ENCODE measurements around the gene COASY.
A peak's percentile ranks its signal among the peaks of the same experiment; 100 is the strongest.
"Not testable (repeated sequence)": the region's sequence is repeated elsewhere in the genome, so short reads cannot be mapped to it uniquely, and the experiment has no call there.

COASY gene

DNA sequence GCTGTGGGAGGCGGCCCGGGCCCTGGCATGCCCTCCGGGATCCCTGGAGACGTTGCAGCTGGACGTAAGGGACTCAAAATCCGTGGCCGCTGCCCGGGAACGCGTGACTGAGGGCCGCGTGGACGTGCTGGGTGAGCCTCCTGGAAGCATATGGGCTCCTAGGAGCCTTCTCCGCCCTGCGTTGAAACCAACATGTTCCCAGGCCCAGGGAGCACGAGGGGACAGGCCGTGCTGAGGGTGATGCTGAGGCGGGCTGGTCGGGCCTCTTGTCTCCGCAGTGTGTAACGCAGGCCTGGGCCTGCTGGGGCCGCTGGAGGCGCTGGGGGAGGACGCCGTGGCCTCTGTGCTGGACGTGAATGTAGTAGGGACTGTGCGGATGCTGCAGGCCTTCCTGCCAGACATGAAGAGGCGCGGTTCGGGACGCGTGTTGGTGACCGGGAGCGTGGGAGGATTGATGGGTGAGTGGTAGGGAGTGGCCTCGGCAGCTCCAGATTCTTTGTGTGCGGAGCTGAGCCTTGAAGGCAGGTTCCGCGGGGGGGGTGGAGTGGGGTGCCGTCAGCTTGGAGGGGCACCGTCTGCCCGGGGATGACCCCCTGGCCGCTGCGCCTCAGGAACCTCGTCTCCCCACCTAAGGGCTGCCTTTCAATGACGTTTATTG lies 8.7 kb upstream of the COASY start:
- DNase-seq (ENCODE audit: low spot score), result no peak

GRCh38 chr17:42553866-42554249 lies 8.1 kb upstream of the COASY start:
- DNase-seq (ENCODE audit: low spot score), result no peak

- DNase-seq (ENCODE audit: low spot score), result peak; percentile 75
Measured at GRCh38 chr17:42554250-42555121, 7.5 kb upstream of the COASY start.

DNA sequence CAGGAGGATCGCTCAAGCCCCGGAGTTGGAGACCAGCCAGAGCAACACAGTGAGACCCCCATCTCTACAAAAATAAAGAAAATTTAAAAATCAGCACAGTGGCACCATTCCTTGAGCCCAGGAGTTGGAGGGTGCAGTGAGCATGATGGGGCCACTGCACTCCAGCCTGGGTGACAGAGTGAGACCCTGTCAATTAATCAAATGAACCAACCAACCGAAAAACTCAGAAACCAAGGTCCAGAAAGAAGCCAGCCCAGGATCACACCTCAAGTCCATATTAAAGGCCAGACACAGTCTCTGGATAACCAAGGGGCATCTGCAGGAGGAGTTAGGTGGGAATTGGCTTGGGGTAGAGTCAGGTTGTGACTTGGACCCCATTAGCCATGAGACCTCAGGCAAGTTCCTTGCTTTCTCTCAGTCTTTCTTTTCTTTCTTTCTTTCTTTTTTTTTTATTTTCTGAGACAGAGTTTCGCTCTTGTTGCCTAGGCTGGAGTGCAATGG lies 6.8 kb upstream of the COASY start:
- DNase-seq (ENCODE audit: low spot score), result no peak

- not testable (repeated sequence) for DNase-seq (ENCODE audit: low spot score)
Measured at GRCh38 chr17:42555961-42556617, 5.9 kb upstream of the COASY start.

- no peak for DNase-seq (ENCODE audit: low spot score)
Measured at GRCh38 chr17:42559075-42559474, 2.9 kb upstream of the COASY start.

DNA sequence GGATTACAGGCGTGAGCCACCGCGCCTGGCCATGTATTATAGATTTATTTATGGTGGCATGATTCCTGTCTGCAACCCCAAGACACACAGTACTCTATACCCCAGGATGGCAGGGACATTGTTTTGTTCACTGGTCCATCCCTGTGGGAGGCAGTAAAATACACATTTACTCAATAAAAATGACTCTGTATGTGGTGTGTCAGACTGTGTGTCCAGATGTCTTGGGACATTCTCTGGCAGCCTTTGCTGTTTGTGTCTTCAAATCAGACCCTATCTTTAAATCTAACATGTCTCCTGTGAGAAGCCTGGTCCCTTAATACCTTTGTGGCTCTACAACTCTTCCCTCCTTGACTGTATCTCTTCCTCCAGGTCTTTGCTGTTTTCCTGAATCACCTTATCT lies 1.7 kb upstream of the COASY start:
- no peak for DNase-seq (ENCODE audit: low spot score)

DNA sequence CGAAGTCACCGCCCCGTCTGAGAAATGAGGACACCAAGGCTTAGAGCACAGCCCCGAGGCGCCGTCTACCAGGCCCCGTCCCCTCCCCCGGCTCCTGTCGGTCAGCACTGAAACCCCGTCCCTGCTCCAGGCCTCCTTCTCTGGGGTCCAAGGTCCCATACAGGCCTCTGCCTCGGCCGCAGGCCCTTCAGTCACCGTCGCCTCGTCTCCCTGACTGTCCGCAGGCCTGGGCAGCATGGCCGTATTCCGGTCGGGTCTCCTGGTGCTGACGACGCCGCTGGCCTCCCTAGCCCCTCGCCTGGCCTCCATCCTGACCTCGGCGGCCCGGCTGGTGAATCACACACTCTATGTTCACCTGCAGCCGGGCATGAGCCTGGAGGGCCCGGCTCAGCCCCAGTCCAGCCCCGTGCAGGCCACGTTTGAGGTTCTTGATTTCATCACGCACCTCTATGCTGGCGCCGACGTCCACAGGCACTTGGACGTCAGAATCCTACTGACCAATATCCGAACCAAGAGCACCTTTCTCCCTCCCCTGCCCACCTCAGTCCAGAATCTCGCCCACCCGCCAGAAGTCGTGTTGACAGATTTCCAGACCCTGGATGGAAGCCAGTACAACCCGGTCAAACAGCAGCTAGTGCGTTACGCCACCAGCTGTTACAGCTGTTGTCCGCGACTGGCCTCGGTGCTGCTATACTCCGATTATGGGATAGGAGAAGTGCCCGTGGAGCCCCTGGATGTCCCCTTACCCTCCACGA lies 617 bp downstream of the COASY start:
- DNase-seq (ENCODE audit: low spot score), result no peak

GRCh38 chr17:42563143-42563509 lies 1.2 kb downstream of the COASY start:
- no peak for DNase-seq (ENCODE audit: low spot score)

GRCh38 chr17:42563543-42563942 lies 1.6 kb downstream of the COASY start:
- DNase-seq (ENCODE audit: low spot score), result no peak

DNA sequence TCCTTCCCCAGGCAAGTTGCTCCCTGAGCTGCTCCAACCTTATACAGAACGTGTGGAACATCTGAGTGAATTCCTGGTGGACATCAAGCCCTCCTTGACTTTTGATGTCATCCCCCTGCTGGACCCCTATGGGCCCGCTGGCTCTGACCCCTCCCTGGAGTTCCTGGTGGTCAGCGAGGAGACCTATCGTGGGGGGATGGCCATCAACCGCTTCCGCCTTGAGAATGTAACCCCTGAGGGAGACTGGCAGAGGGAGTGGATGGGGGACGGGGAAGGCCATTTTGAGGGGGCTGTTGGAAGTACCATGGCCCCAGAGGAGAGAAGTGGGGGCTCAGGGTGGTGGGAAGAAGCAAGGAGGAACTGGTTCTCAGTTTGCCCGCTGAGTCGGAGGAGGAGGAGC lies 2.0 kb downstream of the COASY start:
- DNase-seq (ENCODE audit: low spot score), result no peak

DNA sequence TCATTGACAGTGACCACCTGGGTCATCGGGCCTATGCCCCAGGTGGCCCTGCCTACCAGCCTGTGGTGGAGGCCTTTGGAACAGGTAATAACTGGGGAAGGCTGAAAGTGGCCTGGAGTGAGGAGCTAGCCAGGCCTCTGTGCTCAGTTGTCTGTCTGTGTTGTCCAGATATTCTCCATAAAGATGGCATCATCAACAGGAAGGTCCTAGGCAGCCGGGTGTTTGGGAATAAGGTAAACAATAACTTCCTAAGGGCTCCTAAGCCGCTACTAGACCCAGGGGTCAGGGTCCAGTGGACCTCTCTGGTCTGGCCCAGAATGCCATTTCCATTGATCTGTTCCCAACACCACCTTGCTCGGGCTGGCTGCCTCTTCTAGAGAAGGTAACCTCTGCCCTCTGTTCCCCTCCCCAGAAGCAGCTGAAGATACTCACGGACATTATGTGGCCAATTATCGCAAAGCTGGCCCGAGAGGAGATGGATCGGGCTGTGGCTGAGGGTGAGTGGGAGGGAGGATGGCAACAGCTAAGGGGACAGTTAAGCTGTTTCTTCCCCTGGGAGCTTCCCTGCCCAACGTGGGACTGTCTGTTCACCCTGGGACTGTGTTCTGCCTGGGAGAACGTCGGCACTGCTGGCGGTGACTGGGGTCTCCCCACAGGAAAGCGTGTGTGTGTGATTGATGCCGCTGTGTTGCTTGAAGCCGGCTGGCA lies 3.0 kb downstream of the COASY start:
- no peak for DNase-seq (ENCODE audit: low spot score)

GRCh38 chr17:42565523-42566214 lies 3.7 kb downstream of the COASY start:
- no peak for DNase-seq (ENCODE audit: low spot score)

DNA sequence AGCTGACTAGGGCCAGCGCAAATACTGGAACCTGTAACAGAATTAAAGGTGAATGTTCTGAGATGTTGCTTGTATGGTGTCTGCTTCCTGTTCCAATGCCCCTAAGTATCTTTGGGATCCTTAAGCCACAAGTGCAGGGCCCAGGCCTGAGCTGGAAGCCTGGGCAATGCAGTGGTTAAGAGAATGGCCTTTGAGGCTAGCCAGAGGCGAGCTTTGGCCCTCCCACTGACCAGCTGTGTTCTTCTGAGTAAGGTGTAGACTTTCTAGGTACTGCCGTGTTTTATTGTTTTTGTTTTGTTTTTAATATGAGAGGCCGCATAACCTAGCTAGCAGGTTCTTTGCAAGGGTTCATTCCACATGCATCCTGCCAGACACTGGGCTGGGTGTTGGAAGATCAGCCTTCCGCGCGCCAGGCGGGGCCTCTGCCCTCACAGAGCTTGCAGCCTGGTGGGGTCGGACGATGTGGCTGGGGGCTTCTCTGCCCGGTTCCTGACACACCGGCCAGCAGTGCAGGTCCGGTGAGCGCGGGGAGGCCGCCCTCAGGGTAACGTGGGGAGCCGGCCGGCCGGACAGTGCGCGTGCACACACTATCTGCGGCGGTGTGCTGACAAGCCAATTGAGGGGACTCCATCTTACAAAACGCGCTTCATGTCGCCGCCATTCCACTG lies 4.4 kb downstream of the COASY start:
- no peak for DNase-seq (ENCODE audit: low spot score)

DNA sequence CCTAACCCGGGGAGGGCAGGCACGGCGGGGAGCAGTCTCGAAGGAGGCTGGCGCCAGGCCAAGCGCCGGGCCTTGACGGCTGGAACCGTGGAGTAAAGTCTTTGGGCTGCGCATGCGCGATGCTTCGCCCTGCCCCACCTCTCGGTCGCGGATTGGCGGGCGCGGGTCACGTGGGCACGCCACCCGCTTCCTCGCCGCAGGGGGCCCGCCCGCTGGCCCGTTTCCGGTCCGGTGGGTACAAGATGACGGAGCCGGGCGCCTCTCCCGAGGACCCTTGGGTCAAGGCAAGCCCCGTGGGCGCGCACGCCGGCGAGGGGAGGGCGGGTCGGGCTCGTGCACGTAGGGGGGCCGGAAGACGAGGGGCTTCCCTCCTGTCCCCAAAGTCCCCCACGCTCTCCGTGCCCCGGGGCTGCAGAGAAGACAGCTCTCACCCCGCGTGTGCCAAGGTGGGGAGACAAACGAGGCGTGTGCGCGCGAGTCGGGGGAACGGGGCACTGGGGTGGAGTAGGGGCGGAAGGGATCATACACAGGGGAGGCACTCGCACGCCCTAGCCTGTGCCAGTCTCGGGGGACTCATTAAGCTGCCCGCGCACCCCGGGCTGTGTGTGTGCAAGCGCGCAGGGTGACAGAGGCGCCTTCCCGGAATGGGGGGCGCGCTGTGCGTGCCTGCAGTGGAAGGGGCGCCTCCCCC lies 5.1 kb downstream of the COASY start, which contains the start of gene MLX:
Gene MLX (plus strand): TSS at position 218 of the 691 bp plus-strand sequence. CDS start 25 bp downstream, at position 243.
- DNase-seq (ENCODE audit: low spot score), result peak; percentile 90

DNA sequence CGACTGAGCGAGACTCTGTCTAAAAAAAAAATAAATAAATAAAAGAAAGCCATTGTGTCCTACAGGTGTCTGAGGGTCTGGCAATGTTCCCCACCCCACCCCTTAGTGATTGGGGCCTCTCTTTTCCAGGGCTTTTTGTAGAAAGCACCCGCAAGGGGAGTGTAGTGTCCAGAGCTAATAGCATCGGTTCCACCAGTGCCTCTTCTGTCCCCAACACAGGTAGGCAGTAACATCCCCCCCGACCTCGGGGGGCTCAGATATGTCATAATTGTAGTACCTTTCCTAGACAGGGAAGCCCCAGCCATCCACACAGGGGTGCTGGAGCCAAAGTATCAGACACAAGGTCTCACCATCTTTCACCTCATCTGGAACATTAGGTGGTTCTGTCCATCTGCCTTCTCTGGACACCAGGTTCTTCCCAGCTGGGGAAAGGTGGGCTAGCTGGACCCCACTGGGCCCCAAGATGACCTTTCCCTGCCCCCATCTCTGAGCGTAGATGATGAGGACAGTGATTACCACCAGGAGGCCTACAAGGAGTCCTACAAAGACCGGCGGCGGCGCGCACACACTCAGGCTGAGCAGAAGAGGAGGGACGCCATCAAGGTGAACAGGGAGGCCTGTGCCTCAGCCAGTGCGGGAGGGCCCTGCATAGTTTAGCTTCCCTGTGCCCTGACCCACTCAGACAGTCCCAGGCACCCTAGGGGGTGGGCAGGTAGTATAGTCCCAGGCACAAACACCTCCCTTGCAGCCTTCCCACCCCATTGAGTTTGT lies 6.6 kb downstream of the COASY start:
- DNase-seq (ENCODE audit: low spot score), result no peak

GRCh38 chr17:42571435-42572225 lies 9.7 kb downstream of the COASY start:
- DNase-seq (ENCODE audit: low spot score), result no peak

DNA sequence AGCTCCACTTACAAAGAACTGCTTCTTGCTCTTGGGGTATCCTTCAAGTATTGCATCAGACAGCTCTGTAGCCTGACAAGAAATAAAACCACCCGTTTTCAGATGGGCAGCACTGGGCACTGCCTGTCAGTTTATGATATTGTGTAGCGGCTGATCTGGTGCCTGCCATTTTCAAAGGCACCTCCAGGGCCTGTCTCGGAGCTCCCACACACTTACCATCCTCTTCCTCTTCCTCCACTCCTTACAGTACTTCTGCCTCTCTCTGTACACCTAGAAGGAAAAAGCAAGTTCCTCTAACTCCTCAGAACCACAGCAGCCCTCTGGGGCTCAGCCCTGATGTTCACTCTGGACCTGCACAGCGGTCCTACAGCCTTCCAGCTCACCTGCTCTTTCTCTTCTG lies 11.1 kb downstream of the COASY start:
- DNase-seq (ENCODE audit: low spot score), result no peak
